Activated gamma-delta T cell treated with anti-CD3 and anti-CD28 coated beads, Interleukin-2, amount 50 U/mL, for 16 hours (primary cell): ENCODE data around the gene PEX13.
"Not testable (repeated sequence)": the region's sequence is repeated elsewhere in the genome, so short reads cannot be mapped to it uniquely, and the experiment has no call there.

Experiments
- DNase-seq: peaks from one replicate; pipeline ENCODE4 v3.0.0-alpha.2; 2020; ENCODE audit warnings: low read depth

The PEX13 gene

GRCh38 chr2:61017556-61018317 is at the start of gene PEX13, which contains the start of gene PUS10:
TSS of gene PEX13 (plus strand) at chr2:61017720. CDS start at chr2:61017760, 40 bp downstream.
TSS of gene PUS10 (minus strand) at chr2:61018255. CDS start at chr2:61011890, 6,365 bp downstream.
- peak; percentile 32 for DNase-seq

- no peak for DNase-seq
These were observed 44.4 kb upstream of the PEX13 start for GRCh38 chr2:60972889-60973656.

DNA sequence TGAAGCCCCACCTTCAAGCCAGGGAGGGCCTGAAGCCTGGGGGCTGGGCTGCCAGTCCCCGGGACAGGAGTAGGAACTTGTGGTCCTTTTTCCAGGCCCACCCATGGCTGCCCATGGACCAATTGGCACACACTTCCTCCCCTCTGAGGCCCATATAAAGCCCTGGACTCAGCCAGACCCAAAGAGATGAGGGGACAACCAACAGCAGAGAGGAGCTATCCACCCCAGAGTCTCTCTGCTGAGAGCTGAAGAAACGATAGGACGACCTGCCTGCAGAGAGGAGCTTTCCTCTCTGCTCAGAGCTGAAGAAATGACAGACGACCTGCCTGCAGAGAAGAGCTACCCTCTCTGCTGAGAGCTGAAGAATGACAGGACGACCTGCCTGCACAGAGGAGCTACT is 43.8 kb upstream of the PEX13 start:
- no peak for DNase-seq

- DNase-seq = no peak
These were observed 42.9 kb upstream of the PEX13 start for GRCh38 chr2:60974652-60975051.

GRCh38 chr2:60976256-60976850 is 41.2 kb upstream of the PEX13 start:
- no peak for DNase-seq

- no peak for DNase-seq
These were observed 40.5 kb upstream of the PEX13 start for GRCh38 chr2:60976875-60977561.

DNA sequence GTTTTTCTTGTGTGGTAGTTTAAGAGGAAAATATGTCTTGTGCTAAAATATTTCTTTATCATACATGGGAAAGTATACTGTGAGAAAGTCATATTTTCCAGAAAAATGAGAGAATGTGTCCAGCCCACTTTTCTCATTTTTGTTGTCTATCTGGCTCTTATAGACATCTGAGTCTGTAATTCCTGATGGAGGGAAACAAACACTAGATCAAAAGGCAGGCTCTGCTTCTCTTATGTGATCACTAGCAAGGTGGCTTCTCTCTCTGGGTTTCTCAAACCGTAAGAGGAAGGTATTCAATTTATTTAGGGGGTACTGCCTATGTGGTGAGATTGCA is 40.0 kb upstream of the PEX13 start:
- no peak for DNase-seq

DNA sequence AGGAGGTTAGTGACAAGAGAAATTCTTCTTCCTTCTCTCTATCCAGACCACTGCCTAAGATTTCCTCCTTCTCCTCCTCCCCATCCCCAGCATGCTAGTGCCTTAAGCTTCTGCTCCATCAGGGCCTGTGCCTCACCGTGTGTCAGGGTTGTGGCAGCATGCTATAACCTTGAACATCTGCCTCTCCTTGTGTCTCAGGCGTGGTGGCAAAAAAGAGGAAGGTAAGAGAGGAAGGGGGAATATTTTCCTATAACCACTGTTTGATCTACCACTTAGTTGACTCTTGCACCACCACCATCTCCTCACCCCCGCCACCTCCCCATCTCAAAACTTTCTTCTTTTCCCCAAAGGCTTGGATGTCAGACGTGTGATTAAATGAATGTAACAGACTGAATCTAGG is 38.3 kb upstream of the PEX13 start:
- DNase-seq = no peak

- DNase-seq = no peak
These were observed 37.3 kb upstream of the PEX13 start for GRCh38 chr2:60980071-60980815.

DNA sequence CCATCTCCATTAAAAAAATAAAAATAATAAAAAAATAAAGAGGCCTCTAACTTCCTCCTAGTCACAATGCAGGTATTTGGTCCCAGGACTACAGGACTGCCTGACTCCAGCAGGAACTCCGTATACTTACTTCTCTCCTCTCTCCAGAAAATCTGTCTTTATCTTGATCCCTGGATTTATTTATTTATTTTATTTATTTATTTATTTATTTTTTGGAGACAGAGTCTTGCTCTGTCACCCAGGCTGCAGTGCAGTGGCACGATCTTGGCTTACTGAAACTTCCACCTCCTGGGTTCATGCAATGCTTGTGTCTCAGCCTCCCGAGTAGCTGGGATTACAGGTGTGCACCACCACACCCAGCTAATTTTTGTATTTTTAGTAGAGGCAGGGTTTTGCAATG is 35.5 kb upstream of the PEX13 start:
- DNase-seq = not testable (repeated sequence)

GRCh38 chr2:60984720-60985119 is 32.8 kb upstream of the PEX13 start:
- DNase-seq = no peak

GRCh38 chr2:60987041-60987440 is 30.5 kb upstream of the PEX13 start:
- DNase-seq = no peak

- DNase-seq = not testable (repeated sequence)
These were observed 29.9 kb upstream of the PEX13 start for GRCh38 chr2:60987656-60988055.

DNA sequence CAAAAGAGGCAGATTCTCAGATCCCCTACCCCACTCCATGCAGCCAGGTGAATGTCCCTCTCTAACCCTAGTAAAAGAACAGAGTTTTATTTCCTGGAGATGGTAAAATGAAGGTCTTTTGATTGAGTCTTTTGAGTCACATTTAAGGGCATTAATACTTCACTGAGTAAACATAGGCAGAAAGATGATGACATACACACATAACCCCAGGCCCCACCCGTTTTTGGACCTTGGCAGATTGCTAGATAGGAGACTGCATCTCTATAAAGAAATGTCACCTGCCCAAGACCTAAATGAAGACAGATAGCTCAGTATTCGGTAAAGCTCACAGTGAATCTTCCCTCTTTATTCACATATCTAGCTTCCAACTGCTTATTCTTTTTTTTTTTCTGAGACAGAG is 28.3 kb upstream of the PEX13 start:
- DNase-seq = no peak

GRCh38 chr2:60991644-60992043 is 25.9 kb upstream of the PEX13 start:
- DNase-seq = no peak

DNA sequence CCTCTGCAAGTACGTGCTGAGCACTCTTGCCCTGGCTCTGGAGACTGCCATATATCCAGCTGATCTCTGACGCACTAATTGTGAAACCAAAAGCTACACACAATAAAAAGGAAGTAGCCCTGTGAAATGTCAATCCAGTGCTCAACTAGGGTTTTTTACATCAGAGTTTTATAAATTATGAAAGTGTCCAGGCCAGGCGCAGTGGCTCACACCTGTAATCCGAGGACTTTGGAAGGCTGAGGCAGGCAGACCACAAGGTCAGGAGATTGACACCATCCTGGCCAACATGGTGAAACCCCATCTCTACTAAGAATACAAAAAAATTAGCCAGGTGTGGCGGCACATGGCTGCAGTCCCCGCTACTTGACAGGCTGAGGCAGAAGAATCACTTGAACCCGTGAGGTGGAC is 24.5 kb upstream of the PEX13 start:
- DNase-seq = no peak

DNA sequence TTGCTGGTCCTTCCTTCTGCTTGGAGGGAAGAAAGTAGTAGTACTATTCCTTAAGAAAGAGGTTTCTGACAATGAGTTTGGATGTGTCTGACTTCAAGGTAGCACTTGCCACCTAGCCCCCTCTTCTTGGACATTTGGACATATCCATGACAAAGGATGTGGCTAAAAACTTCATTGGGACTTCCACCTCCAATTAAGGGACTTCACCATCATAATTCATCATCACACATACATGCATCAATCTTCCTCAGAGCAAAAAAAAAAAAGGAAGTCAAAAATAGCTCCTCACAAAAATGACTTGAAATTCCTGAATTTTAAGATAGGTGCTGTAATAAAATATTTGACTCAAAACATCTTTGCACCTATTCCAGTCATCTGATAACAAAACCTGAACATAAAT is 23.4 kb upstream of the PEX13 start:
- DNase-seq = no peak

DNA sequence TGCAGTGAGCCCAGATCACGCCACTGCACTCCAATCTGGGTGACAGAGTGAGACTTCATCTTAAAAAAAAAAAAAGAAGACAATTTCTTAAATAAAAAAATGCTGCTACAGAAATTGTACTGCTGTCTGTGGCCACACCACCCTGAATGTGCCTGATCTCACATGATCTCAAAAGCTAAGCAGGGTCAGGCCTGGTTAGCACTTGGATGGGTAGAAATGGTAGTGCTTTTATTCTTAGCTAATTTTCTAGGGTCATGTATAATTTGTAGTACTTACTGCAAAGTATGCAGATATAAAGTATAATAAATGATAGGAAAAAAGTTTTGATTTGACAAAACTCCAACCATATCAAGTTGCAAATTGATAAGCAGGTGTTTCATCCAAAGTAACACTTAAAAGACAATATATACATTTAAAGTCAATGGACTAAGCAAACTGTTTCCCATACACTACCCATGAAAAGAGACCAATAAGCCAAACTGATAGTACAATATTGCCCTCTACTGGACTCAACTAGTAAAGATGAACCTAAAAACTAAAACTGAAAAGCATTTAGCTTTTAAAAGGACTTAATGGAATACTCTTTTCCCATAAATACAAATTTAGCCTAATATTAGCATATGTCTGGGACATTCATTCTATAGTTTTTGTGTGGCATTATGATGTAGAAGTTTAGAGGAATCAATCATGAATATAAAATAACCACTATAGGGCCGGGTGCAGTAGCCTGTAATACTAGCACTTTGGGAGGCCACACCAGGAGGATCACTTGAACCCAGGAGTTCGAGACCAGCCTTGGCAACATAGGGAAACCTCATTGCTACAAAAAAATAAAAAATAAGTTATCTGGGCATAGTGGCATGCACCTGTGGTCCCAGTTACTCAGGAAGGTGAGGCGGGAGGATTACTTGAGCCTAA is 18.6 kb upstream of the PEX13 start:
- DNase-seq = no peak

GRCh38 chr2:61005736-61006135 is 11.8 kb upstream of the PEX13 start:
- DNase-seq = no peak

GRCh38 chr2:61006486-61007105 is 10.9 kb upstream of the PEX13 start:
- DNase-seq = no peak
